ENCODE measurements around the gene NEK3. TPM values are rescaled to one million over a fixed set of nuclear protein-coding genes. Genes with fewer than 3 reads are reported as not detected.
"Not testable (repeated sequence)": the region's sequence is repeated elsewhere in the genome, so short reads cannot be mapped to it uniquely, and the experiment has no call there.

Gene NEK3
- total RNA-seq, 6 donors from 2014 or later, result 4.4 to 34.6 (median 13.7) TPM

DNA sequence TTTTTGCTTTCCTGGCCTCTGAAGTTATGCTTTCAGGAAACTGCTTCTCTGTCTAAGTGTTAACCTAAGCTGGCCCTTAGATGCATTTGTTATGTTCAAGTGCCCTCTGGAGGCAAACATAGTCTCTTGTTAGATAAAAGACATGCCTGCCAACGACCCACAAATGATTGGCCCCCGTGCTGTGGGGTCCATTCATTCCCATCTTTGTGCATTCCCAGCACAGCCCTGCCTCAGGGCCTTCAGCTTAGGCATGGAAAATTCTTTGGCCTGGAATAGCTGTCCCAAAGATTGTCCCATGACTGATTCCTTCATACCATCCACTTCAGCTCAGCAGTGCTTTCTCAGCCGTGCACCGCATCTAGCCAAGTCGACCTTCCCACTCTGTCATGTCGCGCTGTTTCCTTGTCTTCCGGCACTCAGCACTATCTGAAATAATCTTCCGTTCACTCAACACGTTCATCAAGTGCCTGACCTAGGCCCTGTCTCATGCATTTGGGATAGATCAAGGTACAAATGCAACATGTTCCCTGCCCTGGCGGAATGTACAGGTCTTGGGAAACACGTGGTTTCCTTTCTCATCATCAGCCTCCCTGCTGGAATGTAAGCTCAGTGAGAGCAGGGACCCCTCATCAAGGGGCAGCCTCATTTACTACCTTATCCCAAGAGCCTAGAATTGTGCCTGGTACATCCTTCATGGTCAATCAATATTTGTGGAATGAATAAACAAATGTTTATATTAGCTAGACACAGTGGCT, 42.2 kb upstream of the NEK3 start:
- not testable (repeated sequence) for H3K9me3 ChIP-seq

DNA sequence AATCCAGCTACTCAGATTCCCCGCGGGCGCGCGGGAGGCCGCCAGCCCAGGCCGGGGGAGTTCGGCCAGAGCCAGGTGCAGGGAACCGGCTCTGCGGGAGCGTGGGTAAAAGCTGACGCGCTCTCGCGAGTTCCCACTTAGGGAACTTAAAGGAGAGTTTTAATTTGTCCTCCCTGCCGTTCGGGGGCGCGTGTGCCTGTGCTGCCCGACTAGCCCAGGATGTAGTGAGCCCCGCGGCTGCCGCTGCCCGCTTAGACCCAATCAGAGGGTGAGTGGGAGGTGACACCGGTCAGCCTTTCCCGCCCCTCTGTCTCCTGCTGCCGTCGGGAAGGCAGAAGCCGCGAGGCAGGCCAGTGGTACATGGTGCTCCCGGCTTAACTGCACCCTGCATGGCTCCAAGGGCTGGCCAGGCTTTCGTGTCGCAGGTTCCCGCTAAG, 36.0 kb upstream of the NEK3 start:
- DNase-seq, result peak; percentile 74 to 91
- peak overlapping the region; percentile 67 to 97 (median 76) for H3K4me3 ChIP-seq
- no peaks in the 10 kb centered on the region for H3K36me3 ChIP-seq
- peaks cover 15 to 31% (median 17%) of the 10 kb centered on the region in 4 donors for H3K4me1 ChIP-seq
- no peaks in the 10 kb centered on the region for H3K9me3 ChIP-seq
- WGBS, 2 donors, result 21 to 42% methylated on average over 28 to 31 of the region's 34 CpGs
- peak overlapping the region; percentile 78 to 87 (median 82) for H3K27ac ChIP-seq
- TF ChIP-seq EP300 (IDR thresholded peaks at IDR 0.05), result no peak
- TF ChIP-seq POLR2AphosphoS5 (IDR thresholded peaks at IDR 0.05), result peak; percentile 36 to 42
- peak in 1 of 4 donors; percentile 48 for TF ChIP-seq POLR2A (IDR thresholded peaks at IDR 0.05)
- TF ChIP-seq, protein P1, sequence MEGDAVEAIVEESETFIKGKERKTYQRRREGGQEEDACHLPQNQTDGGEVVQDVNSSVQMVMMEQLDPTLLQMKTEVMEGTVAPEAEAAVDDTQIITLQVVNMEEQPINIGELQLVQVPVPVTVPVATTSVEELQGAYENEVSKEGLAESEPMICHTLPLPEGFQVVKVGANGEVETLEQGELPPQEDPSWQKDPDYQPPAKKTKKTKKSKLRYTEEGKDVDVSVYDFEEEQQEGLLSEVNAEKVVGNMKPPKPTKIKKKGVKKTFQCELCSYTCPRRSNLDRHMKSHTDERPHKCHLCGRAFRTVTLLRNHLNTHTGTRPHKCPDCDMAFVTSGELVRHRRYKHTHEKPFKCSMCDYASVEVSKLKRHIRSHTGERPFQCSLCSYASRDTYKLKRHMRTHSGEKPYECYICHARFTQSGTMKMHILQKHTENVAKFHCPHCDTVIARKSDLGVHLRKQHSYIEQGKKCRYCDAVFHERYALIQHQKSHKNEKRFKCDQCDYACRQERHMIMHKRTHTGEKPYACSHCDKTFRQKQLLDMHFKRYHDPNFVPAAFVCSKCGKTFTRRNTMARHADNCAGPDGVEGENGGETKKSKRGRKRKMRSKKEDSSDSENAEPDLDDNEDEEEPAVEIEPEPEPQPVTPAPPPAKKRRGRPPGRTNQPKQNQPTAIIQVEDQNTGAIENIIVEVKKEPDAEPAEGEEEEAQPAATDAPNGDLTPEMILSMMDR (IDR thresholded peaks at IDR 0.05), result no peak
- no peaks in the 10 kb centered on the region for H3K27me3 ChIP-seq
- ATAC-seq (ENCODE audit: low FRiP score in 2 of 2), result peak; percentile 88 to 92

More for the DNA sequence above, 42.2 kb upstream of the NEK3 start:
- H3K4me1 ChIP-seq, H3K4me3 ChIP-seq, H3K27ac ChIP-seq, DNase-seq, H3K27me3 ChIP-seq, H3K36me3 ChIP-seq: not testable (repeated sequence)
- peak in 1 of 2 donors; percentile 54 for ATAC-seq (ENCODE audit: low FRiP score in 2 of 2)
- TF ChIP-seq, protein P1 (IDR thresholded peaks at IDR 0.05), result peak; percentile 13 to 48 (median 28)
- WGBS, 2 donors, result 23 to 29% methylated on average over 12 of the region's 12 CpGs

DNA sequence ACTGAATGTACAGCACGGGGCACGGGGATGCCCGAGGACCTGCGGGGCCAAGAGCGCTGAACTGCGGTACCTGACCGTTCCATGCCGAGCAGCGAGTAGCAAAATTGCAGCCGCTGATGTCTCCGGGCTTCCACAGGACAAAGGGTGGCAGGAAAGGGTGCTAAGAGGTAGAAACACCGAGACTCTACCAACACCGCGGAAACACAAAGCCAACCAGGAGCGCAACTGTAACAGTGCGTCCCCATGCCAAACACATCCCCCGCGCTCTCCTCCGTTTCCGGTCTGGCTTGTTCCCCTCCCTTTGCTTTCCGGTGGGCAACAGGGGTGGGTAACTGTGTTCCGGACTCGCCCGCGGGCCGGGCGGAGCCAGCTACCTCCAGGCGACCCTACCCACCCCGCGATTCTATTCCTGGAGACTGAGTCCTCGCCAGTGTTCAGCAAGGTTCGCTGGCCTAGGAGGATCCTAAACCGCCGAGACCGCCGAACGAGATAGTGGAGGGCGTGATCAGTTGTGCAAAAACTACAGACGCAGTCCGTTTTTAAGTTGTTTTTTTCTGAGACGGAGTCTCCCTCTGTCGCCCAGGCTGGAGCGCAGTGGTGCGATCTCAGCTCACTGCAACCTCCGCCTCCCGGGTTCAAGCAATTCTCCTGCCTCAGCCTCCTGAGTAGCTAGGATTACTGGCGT, 34.9 kb upstream of the NEK3 start:
- Histone ChIP-seq H3K36me3 (peaks cover 0 to 1% (median 0%) of the 10 kb centered on the region in 4 donors), H3K4me1 (peaks cover 15 to 31% (median 17%) of the 10 kb centered on the region in 4 donors), H3K4me3 (peak overlapping the region; percentile 67 to 97 (median 76)), H3K27me3 (no peaks in the 10 kb centered on the region), H3K9me3 (no peaks in the 10 kb centered on the region), H3K27ac (peak overlapping the region; percentile 78 to 87 (median 82))
- TF ChIP-seq EP300 (IDR thresholded peaks at IDR 0.05) (no peak), POLR2A (IDR thresholded peaks at IDR 0.05) (peak in 3 of 4 donors; percentile 31 to 76 (median 41)), POLR2AphosphoS5 (IDR thresholded peaks at IDR 0.05) (peak; percentile 84 to 91)
- TF ChIP-seq, protein P1 (IDR thresholded peaks at IDR 0.05), result peak in 1 of 6 experiments; percentile 14
- WGBS, 2 donors, result 0 to 1% methylated on average over 31 to 40 of the region's 47 CpGs
- DNase-seq, result peak; percentile 87 to 91
- peak; percentile 97 to 98 for ATAC-seq (ENCODE audit: low FRiP score in 2 of 2)

DNA sequence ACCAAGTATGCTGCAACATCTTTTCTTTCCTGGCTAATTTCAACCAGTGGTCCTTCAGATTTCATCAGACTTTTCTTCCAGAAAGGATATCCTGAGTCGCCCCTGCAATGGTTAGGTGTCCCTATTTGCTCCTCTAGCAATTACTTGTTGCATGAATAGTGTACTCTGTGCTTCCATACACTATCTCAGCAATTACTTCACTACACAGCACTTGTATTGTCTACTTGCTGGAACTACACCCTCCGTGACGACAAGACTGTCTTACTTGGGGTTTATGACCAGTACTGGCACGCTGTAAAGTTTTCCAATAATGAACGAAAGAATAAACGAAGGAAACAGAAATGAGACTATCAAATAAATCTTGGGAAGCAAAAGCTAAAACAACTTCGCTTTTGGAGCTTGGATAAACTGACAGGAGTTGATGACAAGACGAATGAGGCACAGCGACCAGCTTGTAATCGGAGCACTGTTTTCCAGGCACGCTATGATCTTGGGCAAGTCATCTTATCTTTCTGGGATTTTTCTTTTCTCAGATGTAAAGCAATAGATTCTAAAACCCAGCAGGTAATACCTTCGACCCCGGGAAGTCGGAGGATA, 34.3 kb upstream of the NEK3 start:
- not testable (repeated sequence) for H3K36me3 ChIP-seq; H3K27me3 ChIP-seq; DNase-seq; H3K9me3 ChIP-seq; ATAC-seq (ENCODE audit: low FRiP score in 2 of 2)
- Histone ChIP-seq H3K27ac (peak overlapping the region; percentile 78 to 87 (median 82)), H3K4me1 (peaks cover 15 to 31% (median 17%) of the 10 kb centered on the region in 4 donors), H3K4me3 (peak overlapping the region; percentile 67 to 97 (median 76))
- WGBS, 2 donors, result 0 to 1% methylated on average over 14 of the region's 14 CpGs

- H3K4me3 ChIP-seq; H3K27me3 ChIP-seq; DNase-seq; ATAC-seq (ENCODE audit: low FRiP score in 2 of 2); H3K9me3 ChIP-seq: not testable (repeated sequence)
- Histone ChIP-seq H3K36me3 (peaks cover 5 to 53% (median 14%) of the 10 kb centered on the region in 4 donors), H3K27ac (peak overlapping the region in 2 of 4 donors; percentile 23 to 34), H3K4me1 (peaks cover 6 to 21% (median 8%) of the 10 kb centered on the region in 4 donors)
- 81 to 84% methylated on average over 4 of the region's 4 CpGs for WGBS, 2 donors
These were observed 28.2 kb upstream of the NEK3 start for GRCh38 chr13:52187424-52188187.

All from upper lobe of left lung (tissue), 6 donors.